Activated CD4-positive, alpha-beta T cell treated with anti-CD3 and anti-CD28 coated beads, Interleukin-2, amount 10 ng/mL, durations not matched to agents 7 days and 5 days (primary cell): ENCODE measurements around the gene CLASP2. TPM values are rescaled to one million over a fixed set of nuclear protein-coding genes. Genes with fewer than 3 reads are reported as not detected.
"Not testable (repeated sequence)": the region's sequence is repeated elsewhere in the genome, so short reads cannot be mapped to it uniquely, and the experiment has no call there.

Experiments
- CTCF ChIA-PET: fragments of 350-600 bp; sonication (Branson Sonifier 250); formaldehyde crosslinking; loops from one replicate; lab custom pipeline; 2021; ENCODE audit warnings: antibody characterized with exemption; lab: Charles Lee
- POLR2A ChIA-PET: fragments of 350-600 bp; sonication (Branson Sonifier 250); formaldehyde crosslinking; loops from one replicate; lab custom pipeline; 2021; ENCODE audit warnings: antibody characterized with exemption; lab: Charles Lee
- DNase-seq: peaks from one replicate; pipeline ENCODE4 v3.0.0-alpha.2; 2020
- H3K27ac Mint-ChIP-seq: one replicate; pipeline ENCODE4 v1.8.0; 2021; ENCODE audit warnings: mild to moderate bottlenecking, moderate library complexity, mixed read lengths
- H3K27me3 Mint-ChIP-seq: one replicate; pipeline ENCODE4 v1.8.0; 2021; ENCODE audit warnings: mixed read lengths
- H3K36me3 Mint-ChIP-seq: one replicate; pipeline ENCODE4 v1.8.0; 2021; ENCODE audit warnings: low read depth, mixed read lengths
- H3K4me1 Mint-ChIP-seq: one replicate; pipeline ENCODE4 v1.8.0; 2021; ENCODE audit warnings: mixed read lengths
- H3K4me3 Mint-ChIP-seq: one replicate; pipeline ENCODE4 v1.8.0; 2021; ENCODE audit warnings: mild to moderate bottlenecking, moderate library complexity, mixed read lengths
- H3K9me3 Mint-ChIP-seq: one replicate; pipeline ENCODE4 v1.8.0; 2021; ENCODE audit warnings: mixed read lengths
- total RNA-seq, 2 experiments: library from RNA; stranded (reverse); gene quantifications; one replicate each; pipeline ENCODE4 v1.2.3, GENCODE V29; 2021

Gene CLASP2
- total RNA-seq, 2 experiments from 2014 or later, result 45.0 to 54.8 TPM

- no peak overlapping the region for H3K4me3 Mint-ChIP-seq
- POLR2A ChIA-PET, result no interaction called here
Measured at GRCh38 chr3:33681667-33682066, 36.4 kb downstream of the CLASP2 start.

GRCh38 chr3:33678073-33678472 lies 40.0 kb downstream of the CLASP2 start:
- no peak for DNase-seq
- peaks cover 11% of the 10 kb centered on the region for H3K9me3 Mint-ChIP-seq
- peaks cover 43% of the 10 kb centered on the region for H3K36me3 Mint-ChIP-seq
- no peaks in the 10 kb centered on the region for H3K4me1 Mint-ChIP-seq
- H3K27ac Mint-ChIP-seq, result no peak overlapping the region
- no peak overlapping the region for H3K4me3 Mint-ChIP-seq
- no peaks in the 10 kb centered on the region for H3K27me3 Mint-ChIP-seq
- CTCF ChIA-PET, result interaction anchor here (0.6 kb wide), 1 partner anchor 159 kb away, joined by 3 read pairs; no protein-coding TSS in a partner anchor
- POLR2A ChIA-PET, result no interaction called here

More at GRCh38 chr3:33681667-33682066, 36.4 kb downstream of the CLASP2 start:
- Mint-ChIP-seq H3K36me3 (peaks cover 42% of the 10 kb centered on the region), H3K4me1 (no peaks in the 10 kb centered on the region), H3K27ac (no peak overlapping the region), H3K27me3 (no peaks in the 10 kb centered on the region), H3K9me3 (peaks cover 10% of the 10 kb centered on the region)
- DNase-seq, result no peak
- CTCF ChIA-PET, result no interaction called here

- H3K9me3 Mint-ChIP-seq, H3K4me3 Mint-ChIP-seq, H3K27me3 Mint-ChIP-seq, H3K4me1 Mint-ChIP-seq, H3K27ac Mint-ChIP-seq, CTCF ChIA-PET, POLR2A ChIA-PET, DNase-seq: not testable (repeated sequence)
- H3K36me3 Mint-ChIP-seq, result peaks cover 49% of the 10 kb centered on the region
Measured at GRCh38 chr3:33673436-33673835, 44.6 kb downstream of the CLASP2 start.

GRCh38 chr3:33668618-33669017 lies 49.4 kb downstream of the CLASP2 start:
- POLR2A ChIA-PET, result no interaction called here
- H3K4me1 Mint-ChIP-seq, result no peaks in the 10 kb centered on the region
- no peaks in the 10 kb centered on the region for H3K27me3 Mint-ChIP-seq
- no peak overlapping the region for H3K4me3 Mint-ChIP-seq
- DNase-seq, result no peak
- CTCF ChIA-PET, result interaction anchor here (0.6 kb wide), 1 partner anchor 120 kb away, joined by 5 read pairs; no protein-coding TSS in a partner anchor
- H3K36me3 Mint-ChIP-seq, result peaks cover 39% of the 10 kb centered on the region
- no peaks in the 10 kb centered on the region for H3K9me3 Mint-ChIP-seq
- H3K27ac Mint-ChIP-seq, result no peak overlapping the region

GRCh38 chr3:33665294-33665693 lies 52.8 kb downstream of the CLASP2 start:
- Mint-ChIP-seq H3K27me3 (no peaks in the 10 kb centered on the region), H3K4me3 (no peak overlapping the region), H3K36me3 (peaks cover 22% of the 10 kb centered on the region), H3K27ac (no peak overlapping the region), H3K9me3 (peaks cover 2% of the 10 kb centered on the region), H3K4me1 (peaks cover under 1% of the 10 kb centered on the region)
- no peak for DNase-seq
- CTCF ChIA-PET, result no interaction called here
- POLR2A ChIA-PET, result no interaction called here

- no peak overlapping the region for H3K4me3 Mint-ChIP-seq
- no peak for DNase-seq
- CTCF ChIA-PET, result no interaction called here
- H3K27me3 Mint-ChIP-seq, result no peaks in the 10 kb centered on the region
- H3K9me3 Mint-ChIP-seq, result peaks cover 2% of the 10 kb centered on the region
- H3K4me1 Mint-ChIP-seq, result peaks cover 11% of the 10 kb centered on the region
- peaks cover 18% of the 10 kb centered on the region for H3K36me3 Mint-ChIP-seq
- POLR2A ChIA-PET, result no interaction called here
- H3K27ac Mint-ChIP-seq, result no peak overlapping the region
Measured at GRCh38 chr3:33664195-33664594, 53.9 kb downstream of the CLASP2 start.

- H3K4me3 Mint-ChIP-seq, result no peak overlapping the region
- peaks cover 10% of the 10 kb centered on the region for H3K36me3 Mint-ChIP-seq
- no peaks in the 10 kb centered on the region for H3K27me3 Mint-ChIP-seq
- no peak for DNase-seq
- H3K9me3 Mint-ChIP-seq, result peaks cover 2% of the 10 kb centered on the region
- H3K27ac Mint-ChIP-seq, result no peak overlapping the region
- ChIA-PET CTCF (no interaction called here), POLR2A (no interaction called here)
- peaks cover 19% of the 10 kb centered on the region for H3K4me1 Mint-ChIP-seq
Measured at GRCh38 chr3:33663042-33663441, 55.0 kb downstream of the CLASP2 start.

GRCh38 chr3:33659856-33660434 lies 58.1 kb downstream of the CLASP2 start:
- no peak for DNase-seq
- Mint-ChIP-seq H3K4me3 (no peak overlapping the region), H3K4me1 (peaks cover 19% of the 10 kb centered on the region), H3K9me3 (peaks cover 2% of the 10 kb centered on the region), H3K27ac (peak overlapping the region; percentile 54), H3K27me3 (no peaks in the 10 kb centered on the region), H3K36me3 (peaks cover 5% of the 10 kb centered on the region)
- ChIA-PET CTCF (interaction anchor here (1.6 kb wide), 1 partner anchor 30 kb away, joined by 5 read pairs; no protein-coding TSS in a partner anchor), POLR2A (no interaction called here)

- CTCF ChIA-PET, result interaction anchor here (0.9 to 1.6 kb wide), 3 partner anchors 14 to 31 kb away, joined by 3 to 5 read pairs (median 3); no protein-coding TSS in a partner anchor
- peak overlapping the region; percentile 49 for H3K4me3 Mint-ChIP-seq
- peak overlapping the region; percentile 54 for H3K27ac Mint-ChIP-seq
Measured at GRCh38 chr3:33658991-33659848, 58.8 kb downstream of the CLASP2 start.

GRCh38 chr3:33658621-33658990 lies 59.4 kb downstream of the CLASP2 start:
- Mint-ChIP-seq H3K9me3 (peaks cover 2% of the 10 kb centered on the region), H3K4me3 (peak overlapping the region; percentile 49), H3K4me1 (peaks cover 24% of the 10 kb centered on the region), H3K27me3 (no peaks in the 10 kb centered on the region), H3K36me3 (peaks cover 5% of the 10 kb centered on the region), H3K27ac (no peak overlapping the region)
- ChIA-PET POLR2A (no interaction called here), CTCF (interaction anchor here (0.9 to 1.6 kb wide), 3 partner anchors 13 to 31 kb away, joined by 3 to 5 read pairs (median 3); no protein-coding TSS in a partner anchor)
- DNase-seq, result no peak

More at GRCh38 chr3:33658991-33659848, 58.8 kb downstream of the CLASP2 start:
- peaks cover 20% of the 10 kb centered on the region for H3K4me1 Mint-ChIP-seq
- DNase-seq, result peak; percentile 36
- no peaks in the 10 kb centered on the region for H3K27me3 Mint-ChIP-seq
- POLR2A ChIA-PET, result no interaction called here
- peaks cover 5% of the 10 kb centered on the region for H3K36me3 Mint-ChIP-seq
- peaks cover 2% of the 10 kb centered on the region for H3K9me3 Mint-ChIP-seq

GRCh38 chr3:33658039-33658438 lies 60.0 kb downstream of the CLASP2 start:
- no peak for DNase-seq
- Mint-ChIP-seq H3K27me3 (no peaks in the 10 kb centered on the region), H3K4me3 (no peak overlapping the region), H3K4me1 (peaks cover 24% of the 10 kb centered on the region), H3K36me3 (peaks cover 4% of the 10 kb centered on the region), H3K9me3 (peaks cover 2% of the 10 kb centered on the region), H3K27ac (no peak overlapping the region)
- POLR2A ChIA-PET, result no interaction called here
- CTCF ChIA-PET, result interaction anchor here (0.6 kb wide), 1 partner anchor 156 kb away, joined by 3 read pairs; no protein-coding TSS in a partner anchor

- Mint-ChIP-seq H3K4me1 (peaks cover 5% of the 10 kb centered on the region), H3K27me3 (no peaks in the 10 kb centered on the region), H3K27ac (no peak overlapping the region), H3K36me3 (peaks cover 7% of the 10 kb centered on the region), H3K4me3 (no peak overlapping the region), H3K9me3 (no peaks in the 10 kb centered on the region)
- CTCF ChIA-PET, result no interaction called here
- no peak for DNase-seq
- POLR2A ChIA-PET, result no interaction called here
Measured at GRCh38 chr3:33652736-33653135, 65.3 kb downstream of the CLASP2 start.

- H3K4me3 Mint-ChIP-seq, H3K36me3 Mint-ChIP-seq, POLR2A ChIA-PET, H3K4me1 Mint-ChIP-seq, CTCF ChIA-PET, H3K9me3 Mint-ChIP-seq, H3K27me3 Mint-ChIP-seq, H3K27ac Mint-ChIP-seq, DNase-seq: not testable (repeated sequence)
Measured at GRCh38 chr3:33651101-33651500, 67.0 kb downstream of the CLASP2 start.
